Effector memory CD4-positive, alpha-beta T cell (primary cell): ENCODE data around the gene LHPP.

Experiments
- DNase-seq, 3 donors: peaks; one replicate each; pipeline ENCODE4 v3.0.0-alpha.2; 2020
- H3K27ac ChIP-seq: 2 replicates; pipeline ENCODE4 v1.7.0; 2013; ENCODE audit warnings: mild to moderate bottlenecking, low read length, moderate library complexity; ENCODE audit not compliant: insufficient read depth, poor library complexity, severe bottlenecking
- H3K27me3 ChIP-seq: replicated peaks from 2 replicates; pipeline ENCODE4 v1.7.0; 2013; ENCODE audit warnings: mild to moderate bottlenecking, low read length; ENCODE audit not compliant: insufficient read depth, control insufficient read depth, poor library complexity, severe bottlenecking
- H3K36me3 ChIP-seq: 2 replicates; pipeline ENCODE4 v1.7.0; 2013; ENCODE audit warnings: mild to moderate bottlenecking, low read length, moderate library complexity; ENCODE audit not compliant: control insufficient read depth, insufficient read depth
- H3K4me1 ChIP-seq: 2 replicates; pipeline ENCODE4 v1.7.0; 2013; ENCODE audit warnings: low read length, mild to moderate bottlenecking; ENCODE audit not compliant: control insufficient read depth, insufficient read depth, poor library complexity, severe bottlenecking
- H3K4me3 ChIP-seq: 2 replicates; pipeline ENCODE4 v1.7.0; 2013; ENCODE audit warnings: low read length, low read depth, mild to moderate bottlenecking; ENCODE audit not compliant: insufficient read depth, poor library complexity, severe bottlenecking
- H3K9me3 ChIP-seq: 2 replicates; pipeline ENCODE4 v1.7.0; 2013; ENCODE audit warnings: mild to moderate bottlenecking, low read length, moderate library complexity; ENCODE audit not compliant: control insufficient read depth

LHPP gene

DNA sequence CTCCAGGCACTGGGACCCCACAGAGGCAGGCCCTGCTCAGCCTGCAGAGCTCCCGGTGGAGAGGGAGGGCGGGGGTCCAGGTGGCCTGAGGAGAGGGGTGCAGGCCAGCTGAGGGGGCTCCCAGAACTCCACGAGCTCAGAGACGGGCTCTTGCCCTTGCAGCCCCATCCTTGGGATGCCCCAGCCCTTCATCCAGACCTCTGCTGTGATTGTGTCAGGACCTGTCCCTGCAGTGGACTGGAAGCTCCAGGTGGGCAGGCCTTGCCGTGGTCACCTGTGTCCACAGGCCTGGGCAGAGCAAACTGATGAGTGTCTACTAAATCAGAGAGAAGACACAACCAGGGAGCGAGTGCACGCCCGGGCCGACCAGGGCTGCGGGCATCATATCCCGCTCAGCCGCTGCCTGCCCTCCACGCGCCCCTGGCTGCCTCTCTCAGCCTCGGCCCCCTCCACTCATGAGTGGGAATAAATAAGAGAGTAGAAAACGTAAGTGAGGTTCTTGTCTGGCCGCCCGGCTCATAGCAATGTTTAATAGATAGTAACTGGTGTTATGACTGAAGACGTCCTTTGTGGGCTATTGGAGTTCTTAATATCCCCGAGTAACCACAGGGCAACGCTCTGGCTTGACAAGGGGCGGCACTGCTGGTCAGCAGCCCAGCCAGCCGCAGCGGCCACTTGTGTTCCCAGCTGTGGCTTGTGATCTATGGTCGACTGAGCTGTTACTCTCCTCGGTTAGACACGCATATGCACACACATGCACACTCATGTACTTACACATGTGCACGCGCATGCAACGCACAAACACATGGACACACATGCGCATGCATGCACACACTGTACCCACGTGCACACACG is 105.6 kb downstream of the LHPP start:
- Histone ChIP-seq H3K4me1 (no peaks in the 10 kb centered on the region), H3K9me3 (no peaks in the 10 kb centered on the region), H3K36me3 (no peaks in the 10 kb centered on the region), H3K27ac (no peak overlapping the region), H3K4me3 (no peak overlapping the region), H3K27me3 (no peaks in the 10 kb centered on the region)
- DNase-seq = no peak

DNA sequence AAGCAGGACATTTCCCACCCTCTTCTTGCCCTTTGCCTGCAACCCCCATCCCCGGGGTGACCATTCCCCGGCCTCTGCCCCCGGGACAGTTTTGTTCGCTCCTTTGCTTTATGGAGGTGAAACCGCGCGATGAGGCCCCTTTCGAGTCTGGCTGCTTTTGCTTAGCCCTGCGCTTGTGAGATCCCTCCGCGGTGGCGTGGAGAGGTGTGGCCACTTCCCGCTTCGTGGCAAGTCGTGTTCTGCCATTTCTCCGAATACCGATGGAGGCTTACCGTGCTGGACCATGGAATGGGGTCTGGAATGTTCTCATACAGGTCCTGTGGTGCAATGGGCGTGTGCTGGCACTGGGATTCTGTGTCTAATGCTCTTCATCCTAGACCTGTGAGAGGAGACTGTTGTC is 106.7 kb downstream of the LHPP start:
- Histone ChIP-seq H3K4me3 (no peak overlapping the region), H3K27ac (no peak overlapping the region), H3K36me3 (no peaks in the 10 kb centered on the region), H3K4me1 (no peaks in the 10 kb centered on the region), H3K9me3 (no peaks in the 10 kb centered on the region), H3K27me3 (no peaks in the 10 kb centered on the region)
- no peak for DNase-seq

DNA sequence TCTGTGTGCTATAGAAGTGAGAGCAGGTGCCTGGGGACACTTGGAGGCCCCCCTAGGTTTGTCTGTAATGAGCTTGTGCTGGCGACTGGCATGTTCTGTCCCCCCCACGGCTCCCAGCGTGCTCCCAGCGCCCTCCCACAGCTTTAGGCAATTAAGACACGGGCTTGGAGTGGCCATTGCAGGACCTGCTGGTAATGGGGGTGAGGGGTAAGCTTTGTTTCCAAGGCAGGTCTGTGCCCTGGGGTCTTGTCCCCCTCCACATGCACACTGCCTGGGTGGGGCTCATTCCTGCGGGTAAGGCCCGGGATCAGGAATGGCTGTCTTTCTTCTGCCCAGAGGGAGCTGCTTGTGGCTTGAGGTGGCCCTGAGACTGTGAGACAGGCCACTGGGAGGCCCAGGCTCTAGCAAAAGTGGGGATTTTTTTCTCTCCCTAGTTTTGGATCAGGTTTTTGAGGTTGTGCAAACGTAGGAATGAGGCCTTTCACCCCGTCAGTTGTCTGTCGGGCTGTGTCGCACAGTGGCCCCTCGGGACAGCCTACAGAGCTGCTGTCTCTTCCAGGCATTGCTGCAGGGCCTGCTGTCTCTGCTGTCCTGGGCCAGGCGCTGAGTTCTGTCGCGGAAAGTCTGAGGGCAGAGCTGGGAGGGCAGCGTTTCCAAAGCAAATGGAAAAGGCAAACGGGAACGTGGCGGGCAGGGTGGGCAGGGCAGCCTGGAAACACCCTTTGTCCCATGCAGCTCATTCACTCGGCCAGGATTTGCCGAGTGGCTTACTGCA is 107.4 kb downstream of the LHPP start:
- H3K9me3 ChIP-seq = no peaks in the 10 kb centered on the region
- no peak overlapping the region for H3K27ac ChIP-seq
- H3K4me3 ChIP-seq = no peak overlapping the region
- no peaks in the 10 kb centered on the region for H3K36me3 ChIP-seq
- no peaks in the 10 kb centered on the region for H3K27me3 ChIP-seq
- no peaks in the 10 kb centered on the region for H3K4me1 ChIP-seq
- DNase-seq = no peak

DNA sequence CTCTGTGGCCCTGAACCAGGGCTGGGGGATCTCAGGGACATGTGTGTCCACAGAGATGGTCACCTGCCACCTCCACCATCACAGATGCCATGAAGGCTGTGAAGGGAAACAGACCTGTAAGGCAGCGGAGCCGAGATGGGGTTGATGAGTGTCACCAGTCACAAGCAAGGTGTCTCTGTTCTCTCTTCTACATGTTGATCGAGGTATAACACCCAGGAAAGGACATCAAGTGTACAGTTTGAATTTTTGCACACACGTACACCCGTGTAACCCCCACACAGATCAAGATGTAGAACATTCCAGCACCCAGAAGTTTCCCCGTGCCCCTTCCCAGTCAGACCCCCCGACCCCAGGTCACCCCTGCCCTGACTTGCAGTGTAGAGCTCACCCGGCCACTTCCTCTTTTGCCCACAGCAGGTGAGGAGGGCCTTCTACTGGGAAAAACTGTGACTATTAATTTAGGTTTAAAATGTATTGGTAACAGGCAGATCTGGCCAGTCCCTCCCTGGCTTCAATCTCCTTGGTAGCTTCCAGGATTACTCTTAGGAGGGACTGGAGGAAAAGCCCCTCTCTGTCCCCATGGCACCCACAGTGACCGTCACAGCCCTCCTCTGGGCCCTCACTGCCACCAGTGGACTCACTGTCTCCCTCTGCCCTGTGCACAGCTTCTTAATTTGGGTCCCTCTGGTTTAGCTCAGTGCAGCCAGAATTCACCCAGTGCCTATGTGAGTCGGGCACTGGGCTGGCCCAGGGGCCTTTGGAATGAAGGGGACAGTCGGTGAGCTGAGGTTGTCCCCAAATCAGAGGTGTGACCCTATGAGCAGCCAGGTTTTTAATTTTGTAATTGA is 108.2 kb downstream of the LHPP start:
- no peaks in the 10 kb centered on the region for H3K9me3 ChIP-seq
- H3K4me3 ChIP-seq = no peak overlapping the region
- DNase-seq = no peak
- H3K27me3 ChIP-seq = no peaks in the 10 kb centered on the region
- no peaks in the 10 kb centered on the region for H3K4me1 ChIP-seq
- H3K27ac ChIP-seq = no peak overlapping the region
- H3K36me3 ChIP-seq = no peaks in the 10 kb centered on the region

DNA sequence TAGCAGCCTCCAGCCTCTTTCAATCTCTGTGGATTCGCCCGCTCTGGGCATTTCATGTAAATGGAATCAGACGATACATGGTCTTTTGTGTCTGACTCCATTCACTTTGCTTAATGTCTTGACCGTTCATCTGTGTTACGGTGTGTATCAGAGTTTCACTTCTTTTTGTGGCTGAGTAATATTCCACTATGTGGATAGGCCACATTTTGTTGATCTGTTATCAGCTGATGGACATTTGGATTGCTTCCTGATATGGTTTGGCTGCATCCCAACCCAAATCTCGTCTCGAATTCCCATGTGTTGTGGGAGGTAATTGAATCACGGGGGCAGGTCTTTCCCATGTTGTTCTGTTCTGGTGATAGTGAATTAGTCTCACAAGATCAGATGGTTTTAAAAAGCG is 109.0 kb downstream of the LHPP start:
- DNase-seq = no peak
- H3K36me3 ChIP-seq = no peaks in the 10 kb centered on the region
- H3K27me3 ChIP-seq = no peaks in the 10 kb centered on the region

DNA sequence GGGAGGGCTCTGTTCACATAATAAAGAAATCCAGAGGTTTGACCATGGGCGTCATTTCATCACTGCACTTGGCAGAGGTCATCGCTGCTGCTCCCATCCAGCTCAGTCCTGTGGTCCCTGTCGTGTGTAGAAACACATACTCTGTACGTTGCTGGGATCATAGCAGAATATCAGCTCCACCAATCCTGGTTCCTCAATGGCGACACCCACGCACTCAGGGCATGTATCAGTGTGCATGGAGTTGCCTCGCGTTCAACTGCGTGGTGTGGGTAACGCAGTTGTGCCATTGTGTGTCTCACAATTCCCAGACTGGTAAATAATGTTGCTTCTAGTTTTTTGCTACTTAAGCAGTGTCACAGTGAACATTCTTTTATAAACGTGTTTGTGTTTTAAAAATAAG is 111.1 kb downstream of the LHPP start:
- no peak overlapping the region for H3K4me3 ChIP-seq
- H3K9me3 ChIP-seq = no peaks in the 10 kb centered on the region
- DNase-seq = no peak
- H3K27ac ChIP-seq = no peak overlapping the region
- no peaks in the 10 kb centered on the region for H3K27me3 ChIP-seq
- no peaks in the 10 kb centered on the region for H3K36me3 ChIP-seq
- no peaks in the 10 kb centered on the region for H3K4me1 ChIP-seq

More for the DNA sequence above, 109.0 kb downstream of the LHPP start:
- Histone ChIP-seq H3K4me3 (no peak overlapping the region), H3K4me1 (no peaks in the 10 kb centered on the region), H3K9me3 (no peaks in the 10 kb centered on the region), H3K27ac (no peak overlapping the region)

DNA sequence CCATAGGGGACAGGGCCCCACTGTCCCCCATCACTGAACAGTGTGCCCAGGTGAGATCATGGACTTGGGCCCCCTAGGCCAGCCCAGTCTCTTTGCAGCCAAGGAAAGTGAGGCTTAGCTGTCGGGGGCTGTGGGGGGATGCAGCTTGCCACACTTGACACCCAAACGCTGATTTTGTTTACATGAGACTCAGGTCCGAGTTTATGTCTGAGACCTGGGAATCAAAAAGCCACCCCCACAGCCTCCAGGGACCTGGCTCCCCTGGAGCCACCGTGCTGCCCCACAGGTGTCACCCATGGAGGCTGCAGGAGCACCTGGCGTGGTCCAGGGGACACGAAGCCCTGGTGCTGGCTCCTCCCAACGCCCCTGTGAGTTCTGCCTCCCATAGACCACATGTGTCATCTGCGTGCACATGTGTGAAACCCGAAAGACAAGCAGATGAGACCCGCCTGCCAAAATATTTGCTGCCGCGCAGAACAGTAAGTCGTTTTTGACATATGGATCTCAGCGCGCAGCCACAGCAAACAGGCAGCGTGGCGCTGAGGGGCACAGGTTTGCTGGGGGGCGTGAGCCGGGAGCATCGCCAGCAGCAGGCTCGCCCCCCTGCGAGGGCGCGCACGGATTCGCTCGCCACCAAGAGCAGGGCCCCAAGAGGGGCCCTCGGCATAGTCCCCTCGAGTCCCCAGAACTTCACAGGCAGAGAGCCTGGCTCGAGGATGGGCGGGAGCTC is 112.3 kb downstream of the LHPP start:
- Histone ChIP-seq H3K4me1 (no peaks in the 10 kb centered on the region), H3K9me3 (no peaks in the 10 kb centered on the region), H3K4me3 (no peak overlapping the region), H3K27me3 (no peaks in the 10 kb centered on the region), H3K27ac (no peak overlapping the region), H3K36me3 (no peaks in the 10 kb centered on the region)
- DNase-seq = no peak

DNA sequence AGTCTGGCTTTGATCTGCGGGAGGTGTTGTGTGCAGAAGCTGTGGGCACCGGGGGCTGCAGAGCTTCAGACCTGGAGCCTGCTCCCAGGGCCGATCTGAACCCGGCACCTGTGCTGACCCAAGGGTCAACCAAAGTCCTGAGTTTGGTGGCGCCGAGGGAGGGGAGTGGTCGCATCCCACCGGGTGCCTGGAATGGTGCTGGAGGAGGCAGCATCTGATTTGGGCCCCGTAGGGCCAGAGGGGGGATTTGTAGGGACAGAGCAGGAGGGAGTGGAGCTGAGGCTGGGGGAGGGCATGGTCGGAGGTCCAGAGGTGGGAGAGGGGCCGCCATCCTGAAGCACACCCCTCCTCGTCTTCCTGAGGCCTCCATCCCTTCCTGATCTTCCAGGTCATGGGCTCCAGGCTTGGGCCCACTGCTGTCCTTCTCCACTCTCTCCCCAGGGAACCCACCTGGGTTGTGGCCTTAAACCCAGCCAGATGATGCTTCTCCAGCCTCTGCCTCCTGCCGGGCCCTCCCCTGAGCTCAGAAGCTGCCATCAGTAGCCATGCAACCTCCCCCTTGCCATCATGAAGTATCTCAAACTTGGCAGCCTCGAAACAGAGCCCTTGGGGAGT is 112.9 kb downstream of the LHPP start:
- Histone ChIP-seq H3K4me1 (no peaks in the 10 kb centered on the region), H3K4me3 (no peak overlapping the region), H3K9me3 (no peaks in the 10 kb centered on the region), H3K36me3 (no peaks in the 10 kb centered on the region), H3K27me3 (no peaks in the 10 kb centered on the region), H3K27ac (no peak overlapping the region)
- no peak for DNase-seq
